ENCODE measurements around the gene CHL1.

CHL1 gene

DNA sequence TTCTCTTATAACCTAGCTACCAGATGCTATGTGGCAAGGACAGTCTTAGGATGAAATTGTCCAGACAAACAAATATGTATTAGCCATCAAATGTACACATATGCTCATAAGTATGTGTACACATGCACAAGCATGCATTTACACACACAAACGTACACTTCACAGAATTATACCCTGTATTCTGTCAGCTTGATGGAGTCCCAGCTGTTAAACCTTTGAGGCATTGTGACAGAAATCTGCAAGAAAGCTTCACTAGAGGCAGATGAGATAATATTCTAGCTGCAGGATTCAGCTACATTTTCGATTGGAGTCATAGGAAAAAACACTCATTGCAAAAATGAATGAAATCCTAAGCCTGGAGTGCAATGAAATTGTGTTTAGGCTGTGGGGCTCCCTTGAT, 110.6 kb downstream of the CHL1 start:
- no peak for DNase-seq
- no peak overlapping the region for H3K27ac ChIP-seq (ENCODE audit: low read length)
- no peaks in the 10 kb centered on the region for H3K79me2 ChIP-seq (ENCODE audit: insufficient read depth, low read length)
- no peaks in the 10 kb centered on the region for H3K4me1 ChIP-seq (ENCODE audit: insufficient read depth, low read length)
- H3K9me3 ChIP-seq (ENCODE audit: insufficient read depth, low read length, severe bottlenecking), result no peaks in the 10 kb centered on the region
- no peak for ATAC-seq (ENCODE audit: insufficient read depth, low read depth)
- H3K4me3 ChIP-seq (ENCODE audit: low read depth in 1 of 2, low read length in 2 of 2), result no peak overlapping the region
- H3K36me3 ChIP-seq (ENCODE audit: insufficient read depth, low read length), result no peaks in the 10 kb centered on the region
- TF ChIP-seq, protein P1, sequence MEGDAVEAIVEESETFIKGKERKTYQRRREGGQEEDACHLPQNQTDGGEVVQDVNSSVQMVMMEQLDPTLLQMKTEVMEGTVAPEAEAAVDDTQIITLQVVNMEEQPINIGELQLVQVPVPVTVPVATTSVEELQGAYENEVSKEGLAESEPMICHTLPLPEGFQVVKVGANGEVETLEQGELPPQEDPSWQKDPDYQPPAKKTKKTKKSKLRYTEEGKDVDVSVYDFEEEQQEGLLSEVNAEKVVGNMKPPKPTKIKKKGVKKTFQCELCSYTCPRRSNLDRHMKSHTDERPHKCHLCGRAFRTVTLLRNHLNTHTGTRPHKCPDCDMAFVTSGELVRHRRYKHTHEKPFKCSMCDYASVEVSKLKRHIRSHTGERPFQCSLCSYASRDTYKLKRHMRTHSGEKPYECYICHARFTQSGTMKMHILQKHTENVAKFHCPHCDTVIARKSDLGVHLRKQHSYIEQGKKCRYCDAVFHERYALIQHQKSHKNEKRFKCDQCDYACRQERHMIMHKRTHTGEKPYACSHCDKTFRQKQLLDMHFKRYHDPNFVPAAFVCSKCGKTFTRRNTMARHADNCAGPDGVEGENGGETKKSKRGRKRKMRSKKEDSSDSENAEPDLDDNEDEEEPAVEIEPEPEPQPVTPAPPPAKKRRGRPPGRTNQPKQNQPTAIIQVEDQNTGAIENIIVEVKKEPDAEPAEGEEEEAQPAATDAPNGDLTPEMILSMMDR (IDR thresholded peaks at IDR 0.05; ENCODE audit: borderline replicate concordance, extremely low read depth, low read length, poor library complexity, severe bottlenecking), result no peak
- TF ChIP-seq EZH2 (IDR thresholded peaks at IDR 0.05; ENCODE audit: borderline replicate concordance, low read depth, low read length, severe bottlenecking), result no peak
- no peak overlapping the region for H3K4me2 ChIP-seq (ENCODE audit: insufficient read depth, low read length)
- H2AFZ ChIP-seq (ENCODE audit: low read depth, low read length), result no peak overlapping the region
- no peak overlapping the region for H3K9ac ChIP-seq (ENCODE audit: low read depth, low read length)
- no peaks in the 10 kb centered on the region for H3K27me3 ChIP-seq (ENCODE audit: insufficient read depth, low read length, poor library complexity)
- H4K20me1 ChIP-seq (ENCODE audit: insufficient read depth, low read length), result no peaks in the 10 kb centered on the region

DNA sequence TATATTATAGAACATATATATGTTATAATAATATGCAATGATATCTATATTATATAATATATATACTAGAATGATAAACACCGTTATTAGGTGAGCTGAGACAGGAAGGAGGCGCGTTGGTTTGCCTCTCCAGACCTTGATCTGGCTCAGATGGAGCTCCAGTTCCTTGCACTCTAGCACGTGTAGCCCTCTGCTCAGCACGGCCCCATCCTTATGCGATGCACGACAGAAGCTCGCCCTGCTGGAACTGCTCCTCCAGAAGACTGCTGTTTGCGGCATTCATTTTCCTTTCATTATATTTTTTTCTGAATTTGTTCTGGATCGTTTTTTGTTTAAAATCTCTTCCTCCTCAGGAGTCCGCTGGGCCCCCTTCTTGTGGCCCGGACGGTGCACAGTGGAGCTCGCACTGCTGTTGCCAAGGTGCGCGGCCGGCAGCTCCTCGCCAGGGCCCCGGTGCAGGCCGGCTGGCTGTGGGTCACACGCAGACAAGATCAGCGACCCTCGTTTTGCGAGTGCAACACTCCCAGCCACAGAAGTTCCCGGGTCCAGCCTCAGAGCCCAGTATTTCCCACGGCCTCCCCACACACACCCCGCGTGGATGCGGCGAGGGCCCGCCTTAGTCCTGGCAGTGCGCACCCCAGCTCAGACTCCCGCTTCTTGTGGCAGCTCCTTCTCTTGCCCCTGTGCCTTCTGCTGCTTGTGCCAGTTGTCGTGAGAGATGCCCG, 112.2 kb downstream of the CHL1 start:
- TF ChIP-seq, protein P1 (IDR thresholded peaks at IDR 0.05; ENCODE audit: borderline replicate concordance, extremely low read depth, low read length, poor library complexity, severe bottlenecking), result no peak
- TF ChIP-seq EZH2 (IDR thresholded peaks at IDR 0.05; ENCODE audit: borderline replicate concordance, low read depth, low read length, severe bottlenecking), result no peak
- H3K27me3 ChIP-seq (ENCODE audit: insufficient read depth, low read length, poor library complexity), result no peaks in the 10 kb centered on the region
- H3K4me3 ChIP-seq (ENCODE audit: low read depth in 1 of 2, low read length in 2 of 2), result no peak overlapping the region
- no peak overlapping the region for H2AFZ ChIP-seq (ENCODE audit: low read depth, low read length)
- no peaks in the 10 kb centered on the region for H3K9me3 ChIP-seq (ENCODE audit: insufficient read depth, low read length, severe bottlenecking)
- H3K4me1 ChIP-seq (ENCODE audit: insufficient read depth, low read length), result no peaks in the 10 kb centered on the region
- DNase-seq (no peak), ATAC-seq (ENCODE audit: insufficient read depth, low read depth) (no peak)
- no peaks in the 10 kb centered on the region for H3K79me2 ChIP-seq (ENCODE audit: insufficient read depth, low read length)
- H4K20me1 ChIP-seq (ENCODE audit: insufficient read depth, low read length), result no peaks in the 10 kb centered on the region
- H3K27ac ChIP-seq (ENCODE audit: low read length), result no peak overlapping the region
- no peaks in the 10 kb centered on the region for H3K36me3 ChIP-seq (ENCODE audit: insufficient read depth, low read length)
- H3K9ac ChIP-seq (ENCODE audit: low read depth, low read length), result no peak overlapping the region
- H3K4me2 ChIP-seq (ENCODE audit: insufficient read depth, low read length), result no peak overlapping the region

DNA sequence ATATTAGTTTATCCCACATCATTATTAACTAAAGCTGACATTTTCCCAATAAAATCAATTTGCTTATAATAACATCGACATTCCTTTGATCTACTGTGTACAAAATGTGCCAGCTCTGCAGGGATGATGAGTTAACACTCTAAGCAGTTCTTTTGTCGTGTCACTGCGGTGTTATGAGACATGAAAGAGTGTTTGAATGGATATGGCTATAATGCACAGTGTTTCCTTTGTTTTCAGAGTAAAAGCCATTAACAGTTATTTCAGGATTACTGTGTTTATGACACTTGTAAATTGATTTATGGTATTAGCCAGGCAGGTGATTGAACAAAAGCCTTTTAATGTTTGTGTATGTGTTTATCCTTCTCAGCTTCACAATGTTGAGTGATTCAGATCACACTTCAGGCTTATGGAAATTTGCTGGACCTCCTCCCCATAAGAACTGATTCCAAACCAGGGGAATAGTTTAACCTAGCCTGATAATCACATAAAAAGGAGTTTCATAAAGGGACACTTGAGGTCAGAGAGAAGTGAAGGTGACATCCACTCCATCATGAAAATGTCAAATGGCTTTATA, 115.7 kb downstream of the CHL1 start:
- Histone ChIP-seq H3K9me3 (ENCODE audit: insufficient read depth, low read length, severe bottlenecking) (no peaks in the 10 kb centered on the region), H2AFZ (ENCODE audit: low read depth, low read length) (no peak overlapping the region), H3K4me3 (ENCODE audit: low read depth in 1 of 2, low read length in 2 of 2) (no peak overlapping the region), H3K4me1 (ENCODE audit: insufficient read depth, low read length) (no peaks in the 10 kb centered on the region), H3K27ac (ENCODE audit: low read length) (no peak overlapping the region), H3K27me3 (ENCODE audit: insufficient read depth, low read length, poor library complexity) (no peaks in the 10 kb centered on the region), H3K9ac (ENCODE audit: low read depth, low read length) (no peak overlapping the region), H3K36me3 (ENCODE audit: insufficient read depth, low read length) (no peaks in the 10 kb centered on the region), H3K79me2 (ENCODE audit: insufficient read depth, low read length) (no peaks in the 10 kb centered on the region), H3K4me2 (ENCODE audit: insufficient read depth, low read length) (no peak overlapping the region), H4K20me1 (ENCODE audit: insufficient read depth, low read length) (no peaks in the 10 kb centered on the region)
- no peak for ATAC-seq (ENCODE audit: insufficient read depth, low read depth)
- TF ChIP-seq EZH2 (IDR thresholded peaks at IDR 0.05; ENCODE audit: borderline replicate concordance, low read depth, low read length, severe bottlenecking), result no peak
- TF ChIP-seq, protein P1 (IDR thresholded peaks at IDR 0.05; ENCODE audit: borderline replicate concordance, extremely low read depth, low read length, poor library complexity, severe bottlenecking), result no peak
- DNase-seq, result no peak

All from DND-41 (cell line).